IMR-90 (cell line): Measurements from ENCODE around the gene EEIG2. TPM values are rescaled to one million over a fixed set of nuclear protein-coding genes. Genes with fewer than 3 reads are reported as not detected.
"Not testable (repeated sequence)": the region's sequence is repeated elsewhere in the genome, so short reads cannot be mapped to it uniquely, and the experiment has no call there.

Source experiments
- ATAC-seq: fragments of 200-7000 bp; cut with Tn5 transposase; 2 replicates; pipeline ENCODE4 v1.9.1; 2020; ENCODE audit warnings: low read depth, mild to moderate bottlenecking, moderate library complexity
- BruUV-seq: library from RNA; stranded (reverse); fragments of 400-500 nt; replicated peaks from 2 replicates; lab custom pipeline; 2021; lab: Mats Ljungman, UMichigan
- CTCF ChIA-PET: fragments of 300-600 bp; formaldehyde crosslinking; extraction: SDS; loops from one replicate; lab custom pipeline; 2021; ENCODE audit warnings: antibody characterized with exemption; lab: Yijun Ruan, JAX
- POLR2A ChIA-PET: fragments of 300-600 bp; sonication (Branson Sonifier 250); formaldehyde crosslinking; loops from one replicate; lab custom pipeline; 2022; ENCODE audit warnings: antibody characterized with exemption; ENCODE audit not compliant: unreplicated experiment; lab: Charles Lee
- DNase-seq: peaks from one replicate; pipeline ENCODE4 v3.0.0; 2013
- H2AFZ ChIP-seq: replicated peaks from 2 replicates; pipeline ENCODE3; 2013; ENCODE audit warnings: low read length, mild to moderate bottlenecking; ENCODE audit not compliant: poor library complexity
- H2AK5ac ChIP-seq: 2 replicates; pipeline ENCODE4 v1.6.1; 2013; ENCODE audit warnings: low read depth, low read length, inconsistent platforms
- H2AK9ac ChIP-seq: replicated peaks from 2 replicates; pipeline ENCODE3; 2013; ENCODE audit warnings: mild to moderate bottlenecking, low read depth, low read length, moderate library complexity; ENCODE audit not compliant: poor library complexity
- H2BK120ac ChIP-seq: 2 replicates; pipeline ENCODE4 v1.6.1; 2013; ENCODE audit warnings: low read depth, low read length, inconsistent platforms
- H2BK15ac ChIP-seq: 3 replicates; pipeline ENCODE4 v1.6.1; 2013; ENCODE audit warnings: low read depth, low read length, inconsistent platforms
- H2BK20ac ChIP-seq: 2 replicates; pipeline ENCODE4 v1.6.1; 2013; ENCODE audit warnings: low read depth, mild to moderate bottlenecking, inconsistent platforms, low read length, moderate library complexity
- H2BK5ac ChIP-seq: 2 replicates; pipeline ENCODE4 v1.6.1; 2013; ENCODE audit warnings: mild to moderate bottlenecking, low read depth, low read length, inconsistent platforms; ENCODE audit not compliant: poor library complexity, severe bottlenecking
- H3K14ac ChIP-seq: replicated peaks from 2 replicates; pipeline ENCODE4 v1.6.1; 2013; ENCODE audit warnings: low read depth, low read length, inconsistent platforms
- H3K18ac ChIP-seq: 2 replicates; pipeline ENCODE4 v1.6.1; 2013; ENCODE audit warnings: low read depth, low read length, control low read depth
- H3K23ac ChIP-seq: 2 replicates; pipeline ENCODE4 v1.6.1; 2013; ENCODE audit warnings: low read depth, low read length, inconsistent platforms
- H3K27ac ChIP-seq: 2 replicates; pipeline ENCODE4 v1.5.1; 2013; ENCODE audit warnings: mild to moderate bottlenecking, control low read depth, low read length; ENCODE audit not compliant: insufficient read depth
- H3K27me3 ChIP-seq: 2 replicates; pipeline ENCODE4 v1.6.1; 2013; ENCODE audit warnings: low read length; ENCODE audit not compliant: control insufficient read depth, insufficient read depth
- H3K36me3 ChIP-seq: 2 replicates; pipeline ENCODE4 v1.6.1; 2013; ENCODE audit warnings: low read length, mixed read lengths; ENCODE audit not compliant: control insufficient read depth, insufficient read depth
- H3K4ac ChIP-seq: 2 replicates; pipeline ENCODE4 v1.6.1; 2013; ENCODE audit warnings: low read depth, low read length, inconsistent platforms
- H3K4me1 ChIP-seq: 2 replicates; pipeline ENCODE4 v1.6.1; 2013; ENCODE audit warnings: low read length, mixed read lengths; ENCODE audit not compliant: control insufficient read depth, insufficient read depth
- H3K4me2 ChIP-seq: 2 replicates; pipeline ENCODE4 v1.6.1; 2013; ENCODE audit warnings: low read depth, mild to moderate bottlenecking, control low read depth, low read length, moderate library complexity
- H3K4me3 ChIP-seq: 2 replicates; pipeline ENCODE4 v1.5.1; 2013; ENCODE audit warnings: low read depth, mild to moderate bottlenecking, control low read depth, low read length, moderate library complexity; ENCODE audit not compliant: insufficient read depth
- H3K56ac ChIP-seq: 2 replicates; pipeline ENCODE4 v1.6.1; 2013; ENCODE audit warnings: low read length, inconsistent platforms; ENCODE audit not compliant: insufficient read depth; ENCODE audit errors: extremely low read depth
- H3K79me1 ChIP-seq, 2 experiments: 2 replicates each; pipeline ENCODE4 v1.6.1; 2013; ENCODE audit warnings: low read length in 2 of 2, inconsistent platforms in 1 of 2, low read depth in 1 of 2
- H3K9ac ChIP-seq: 2 replicates; pipeline ENCODE4 v1.6.1; 2013; ENCODE audit warnings: low read depth, low read length, control low read depth
- H3K9me1 ChIP-seq: 2 replicates; pipeline ENCODE4 v1.6.1; 2013; ENCODE audit warnings: low read length, inconsistent platforms; ENCODE audit not compliant: insufficient read depth
- H3K9me3 ChIP-seq: 2 replicates; pipeline ENCODE4 v1.6.1; 2013; ENCODE audit warnings: low read length; ENCODE audit not compliant: control insufficient read depth, insufficient read depth
- H4K20me1 ChIP-seq: 2 replicates; pipeline ENCODE4 v1.6.1; 2013; ENCODE audit warnings: low read length, inconsistent platforms; ENCODE audit not compliant: insufficient read depth
- H4K5ac ChIP-seq: 2 replicates; pipeline ENCODE4 v1.6.1; 2013; ENCODE audit warnings: mild to moderate bottlenecking, low read depth, low read length, control low read depth
- H4K8ac ChIP-seq, 2 experiments: 2 replicates each; pipeline ENCODE4 v1.6.1; 2013; ENCODE audit warnings: low read depth in 2 of 2, low read length in 2 of 2, control low read depth in 1 of 2, inconsistent platforms in 1 of 2
- H4K91ac ChIP-seq: 2 replicates; pipeline ENCODE4 v1.6.1; 2013; ENCODE audit warnings: low read depth, low read length, inconsistent platforms; ENCODE audit not compliant: insufficient read depth
- SMC3 ChIP-seq: fragments of 150-350 bp; IDR thresholded peaks from 2 replicates; pipeline ENCODE4 v1.6.1; 2016; ENCODE audit warnings: low read depth, mild to moderate bottlenecking, antibody characterized with exemption, low read length, moderate library complexity
- WGBS, 2 experiments: methylation state at CpG; one replicate each; pipeline versions ENCODE4 v1.1.5 to v1.1.7; 2013; ENCODE audit warnings: missing lambda C conversion rate in 2 of 2; ENCODE audit not compliant: insufficient read length in 1 of 2; ENCODE audit errors: extremely low coverage in 2 of 2; 5-methylcytosine and 5-hydroxymethylcytosine counted together
- dilution Hi-C: fragments of 300-500 bp; cut with HindIII; formaldehyde crosslinking; loops from one replicate; pipeline ENCODE4 v1.14.3; 2018; ENCODE audit warnings: low sequenced_read_pairs; ENCODE audit not compliant: unreplicated experiment
- in situ Hi-C: fragments of 300-500 bp; cut with MboI; formaldehyde crosslinking; loops from 3 replicates; pipeline ENCODE4 v1.14.3; 2019; ENCODE audit warnings: low sequenced_read_pairs, inconsistent platforms, mixed read lengths
- intact Hi-C: fragments of 100-400 bp; cut with micrococcal nuclease; formaldehyde crosslinking; loops from 2 replicates; pipeline ENCODE4 v1.10.0; 2022
- polyA plus RNA-seq, 3 experiments: library from polyadenylated mRNA; depleted of rRNA; stranded (reverse); fragments of >200 nt; gene quantifications; 2 replicates each; pipeline ENCODE4 v1.2.3, GENCODE V29; 2012; ENCODE audit warnings: low replicate concordance in 1 of 3
- total RNA-seq: library from RNA; depleted of rRNA; stranded (reverse); fragments of >200 nt; gene quantifications from 2 replicates; pipeline ENCODE4 v1.2.3, GENCODE V29; 2012
- TF ChIP-seq, protein P1 (sequence below): fragments of 150-350 bp; IDR thresholded peaks from 2 replicates; pipeline ENCODE4 v1.6.1; 2017; ENCODE audit warnings: mild to moderate bottlenecking, antibody characterized with exemption, low read length, low read depth

EEIG2 gene
- total and polyA plus RNA-seq, 2 of the 4 experiments (the other 2 are of a cell fraction) = 1.7 to 4.8 TPM

DNA sequence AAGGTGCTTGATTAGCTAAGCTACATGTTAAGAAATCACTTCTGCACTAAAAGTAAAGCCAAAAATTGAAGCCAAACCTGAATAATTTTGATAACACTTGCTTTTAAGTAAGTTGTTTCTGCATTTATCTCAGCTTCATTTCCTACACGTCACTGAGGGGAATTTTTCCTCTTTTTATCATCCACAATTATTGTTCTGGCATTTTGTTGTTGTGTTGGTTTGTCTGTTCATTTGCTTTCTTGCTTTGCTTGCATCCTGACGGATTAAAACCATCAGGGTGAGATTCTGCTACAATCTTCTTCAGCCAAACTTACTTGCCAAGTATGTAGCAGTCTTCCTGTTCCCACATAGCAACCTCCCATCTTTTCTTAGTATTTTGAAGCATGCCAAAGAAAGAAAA, 18.0 kb upstream of the EEIG2 start:
- H4K91ac ChIP-seq = no peak overlapping the region
- POLR2A ChIA-PET = no interaction called here
- intact Hi-C loops (no loop called here), in situ Hi-C loops (no loop called here), dilution Hi-C loops (no loop called here)
- ATAC-seq = no peak
- no peak for TF ChIP-seq SMC3
- TF ChIP-seq, protein P1, sequence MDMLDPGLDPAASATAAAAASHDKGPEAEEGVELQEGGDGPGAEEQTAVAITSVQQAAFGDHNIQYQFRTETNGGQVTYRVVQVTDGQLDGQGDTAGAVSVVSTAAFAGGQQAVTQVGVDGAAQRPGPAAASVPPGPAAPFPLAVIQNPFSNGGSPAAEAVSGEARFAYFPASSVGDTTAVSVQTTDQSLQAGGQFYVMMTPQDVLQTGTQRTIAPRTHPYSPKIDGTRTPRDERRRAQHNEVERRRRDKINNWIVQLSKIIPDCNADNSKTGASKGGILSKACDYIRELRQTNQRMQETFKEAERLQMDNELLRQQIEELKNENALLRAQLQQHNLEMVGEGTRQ = no peak
- peaks cover 4% of the 10 kb centered on the region for H3K27me3 ChIP-seq
- no peak overlapping the region for H2AK5ac ChIP-seq
- no peak overlapping the region for H2BK120ac ChIP-seq
- no peak for DNase-seq
- H3K79me1 ChIP-seq = no peaks in the 10 kb centered on the region
- no peak overlapping the region for H3K23ac ChIP-seq
- no peak overlapping the region for H3K56ac ChIP-seq
- no peaks in the 10 kb centered on the region for H3K36me3 ChIP-seq
- CTCF ChIA-PET = interaction anchor here (1.4 kb wide), 1 partner anchor 18 kb away, joined by 4 read pairs; the partner anchor contains the start of gene EEIG2
- no peak overlapping the region for H3K9ac ChIP-seq
- H2AFZ ChIP-seq = no peak overlapping the region
- H2BK5ac ChIP-seq = no peak overlapping the region
- no peaks in the 10 kb centered on the region for H3K4me1 ChIP-seq
- no peak overlapping the region for H4K8ac ChIP-seq
- H3K14ac ChIP-seq = no peak overlapping the region
- no peak overlapping the region for H4K5ac ChIP-seq
- no CpG with 5 or more reads among the region's 2 CpGs for WGBS, 2 experiments
- no peak overlapping the region for H3K4ac ChIP-seq
- H3K4me2 ChIP-seq = no peak overlapping the region
- BruUV-seq = no TSS peak
- no peak overlapping the region for H3K18ac ChIP-seq
- no peak overlapping the region for H2BK20ac ChIP-seq
- H2AK9ac ChIP-seq = no peak overlapping the region
- H4K20me1 ChIP-seq = no peaks in the 10 kb centered on the region
- no peak overlapping the region for H2BK15ac ChIP-seq
- no peaks in the 10 kb centered on the region for H3K9me3 ChIP-seq
- H3K9me1 ChIP-seq = no peaks in the 10 kb centered on the region
- H3K27ac ChIP-seq = no peak overlapping the region
- H3K4me3 ChIP-seq = no peak overlapping the region

DNA sequence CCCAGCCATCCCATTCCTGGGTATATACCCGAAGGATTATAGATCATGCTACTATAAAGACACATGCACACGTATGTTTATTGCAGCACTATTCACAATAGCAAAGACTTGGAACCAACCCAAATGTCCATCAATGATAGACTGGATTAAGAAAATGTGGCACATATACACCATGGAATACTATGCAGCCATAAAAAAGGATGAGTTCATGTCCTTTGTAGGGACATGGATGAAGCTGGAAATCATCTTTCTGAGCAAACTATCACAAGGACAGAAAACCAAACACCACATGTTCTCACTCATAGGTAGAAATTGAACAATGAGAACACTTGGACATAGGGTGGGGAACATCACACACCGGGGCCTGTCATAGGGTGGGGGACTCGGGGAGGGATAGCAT, 12.4 kb upstream of the EEIG2 start:
- POLR2A ChIA-PET, H3K79me1 ChIP-seq, H3K9me3 ChIP-seq, H2BK20ac ChIP-seq, H2AFZ ChIP-seq, H3K9me1 ChIP-seq, H3K4me1 ChIP-seq, H3K36me3 ChIP-seq, H2AK9ac ChIP-seq, H3K4ac ChIP-seq, H3K27me3 ChIP-seq, H4K91ac ChIP-seq, H4K20me1 ChIP-seq, H3K27ac ChIP-seq, H4K8ac ChIP-seq, H2AK5ac ChIP-seq, H2BK120ac ChIP-seq, H4K5ac ChIP-seq, H3K23ac ChIP-seq, in situ Hi-C loops, DNase-seq, H3K4me3 ChIP-seq, H3K56ac ChIP-seq, H3K14ac ChIP-seq, H2BK15ac ChIP-seq, H3K4me2 ChIP-seq, BruUV-seq, H3K9ac ChIP-seq, ATAC-seq, CTCF ChIA-PET, H2BK5ac ChIP-seq, dilution Hi-C loops, intact Hi-C loops, H3K18ac ChIP-seq: not testable (repeated sequence)
- no CpG with 5 or more reads among the region's 4 CpGs for WGBS, 2 experiments
